Activated CD4-positive, alpha-beta memory T cell treated with anti-CD3 and anti-CD28 coated beads for 36 hours (primary cell): Measurements from ENCODE around the gene MYDGF. TPM values are rescaled to one million over a fixed set of nuclear protein-coding genes. Genes with fewer than 3 reads are reported as not detected.
"Not testable (repeated sequence)": the region's sequence is repeated elsewhere in the genome, so short reads cannot be mapped to it uniquely, and the experiment has no call there.

ENCODE experiments used
- CTCF ChIA-PET: fragments of 350-600 bp; sonication (Branson Sonifier 250); formaldehyde crosslinking; loops from one replicate; lab custom pipeline; 2021; ENCODE audit warnings: antibody characterized with exemption, inconsistent platforms; lab: Charles Lee
- POLR2A ChIA-PET: fragments of 350-600 bp; sonication (Branson Sonifier 250); formaldehyde crosslinking; loops from one replicate; lab custom pipeline; 2021; ENCODE audit warnings: antibody characterized with exemption; lab: Charles Lee
- DNase-seq: peaks from one replicate; pipeline ENCODE4 v3.0.0-alpha.2; 2020
- H3K27ac Mint-ChIP-seq: one replicate; pipeline ENCODE4 v1.8.0; 2021; ENCODE audit warnings: mixed read lengths
- H3K27me3 Mint-ChIP-seq: one replicate; pipeline ENCODE4 v1.8.0; 2021; ENCODE audit warnings: mixed read lengths
- H3K36me3 Mint-ChIP-seq: one replicate; pipeline ENCODE4 v1.8.0; 2021; ENCODE audit warnings: mixed read lengths
- H3K4me1 Mint-ChIP-seq: one replicate; pipeline ENCODE4 v1.8.0; 2021; ENCODE audit warnings: low read depth, mixed read lengths
- H3K4me3 Mint-ChIP-seq: one replicate; pipeline ENCODE4 v1.8.0; 2021; ENCODE audit warnings: mild to moderate bottlenecking, mixed read lengths
- H3K9me3 Mint-ChIP-seq: one replicate; pipeline ENCODE4 v1.8.0; 2021; ENCODE audit warnings: mixed read lengths
- intact Hi-C: fragments of 100-400 bp; cut with micrococcal nuclease; formaldehyde crosslinking; loops from one replicate; pipeline ENCODE4 v1.15.1; 2023
- total RNA-seq, 2 experiments: library from RNA; stranded (reverse); gene quantifications; one replicate each; pipeline ENCODE4 v1.2.3, GENCODE V29; 2021

Gene MYDGF
- total RNA-seq, result 10 to 100 TPM; 72.9 to 74.7 TPM

GRCh38 chr19:4669723-4670480 lies at the start of gene MYDGF:
MYDGF (minus strand) TSS chr19:4670342; CDS start chr19:4670334, 8 bp downstream.
- H3K4me3 Mint-ChIP-seq, result peak within 1 kb of the TSS; percentile 87
- H3K36me3 Mint-ChIP-seq, result peaks cover 10% of the 10 kb centered on the region

GRCh38 chr19:4719499-4719866 lies 49.3 kb upstream of the MYDGF start:
- Mint-ChIP-seq H3K4me3 (no peak overlapping the region), H3K27me3 (peaks cover 2% of the 10 kb centered on the region), H3K9me3 (no peaks in the 10 kb centered on the region), H3K27ac (no peak overlapping the region), H3K4me1 (peaks cover 22% of the 10 kb centered on the region), H3K36me3 (peaks cover 17% of the 10 kb centered on the region)
- CTCF ChIA-PET, result no interaction called here
- DNase-seq, result no peak
- intact Hi-C loops, result no loop called here
- POLR2A ChIA-PET, result no interaction called here

More at GRCh38 chr19:4669723-4670480, at the start of gene MYDGF:
- H3K9me3 Mint-ChIP-seq, result no peaks in the 10 kb centered on the region
- ChIA-PET POLR2A (no interaction called here), CTCF (interaction anchor here (1.0 kb wide), 1 partner anchor 34 kb away, joined by 3 read pairs; no protein-coding TSS in a partner anchor)
- peak; percentile 95 for DNase-seq
- H3K4me1 Mint-ChIP-seq, result peaks cover 18% of the 10 kb centered on the region
- intact Hi-C loops, result loop anchor here (1.0 to 5.0 kb wide), 4 partner anchors 31 to 198 kb away; partner anchors contain the start of genes FEM1A, HDGFL2 and TNFAIP8L1
- H3K27me3 Mint-ChIP-seq, result no peaks in the 10 kb centered on the region
- H3K27ac Mint-ChIP-seq, result peak within 1 kb of the TSS; percentile 75

- Mint-ChIP-seq H3K36me3 (peaks cover 15% of the 10 kb centered on the region), H3K27ac (no peak overlapping the region), H3K4me3 (no peak overlapping the region), H3K9me3 (no peaks in the 10 kb centered on the region), H3K4me1 (peaks cover 22% of the 10 kb centered on the region), H3K27me3 (no peaks in the 10 kb centered on the region)
- ChIA-PET CTCF (interaction anchor here (0.5 to 1.1 kb wide), 4 partner anchors 13 to 92 kb away, joined by 3 to 4 read pairs (median 4); no protein-coding TSS in a partner anchor), POLR2A (no interaction called here)
- DNase-seq, result no peak
- intact Hi-C loops, result no loop called here
Observed at GRCh38 chr19:4717966-4718701, 48.0 kb upstream of the MYDGF start.

- no peak for DNase-seq
- intact Hi-C loops, result no loop called here
- H3K9me3 Mint-ChIP-seq, result no peaks in the 10 kb centered on the region
- CTCF ChIA-PET, result interaction anchor here (1.0 to 1.1 kb wide), 4 partner anchors 12 to 92 kb away, joined by 3 to 4 read pairs (median 3); no protein-coding TSS in a partner anchor
- POLR2A ChIA-PET, result no interaction called here
- H3K4me3 Mint-ChIP-seq, result no peak overlapping the region
- H3K4me1 Mint-ChIP-seq, result peaks cover 18% of the 10 kb centered on the region
- no peak overlapping the region for H3K27ac Mint-ChIP-seq
- no peaks in the 10 kb centered on the region for H3K27me3 Mint-ChIP-seq
- peaks cover 15% of the 10 kb centered on the region for H3K36me3 Mint-ChIP-seq
Observed at GRCh38 chr19:4717191-4717965, 47.2 kb upstream of the MYDGF start.

GRCh38 chr19:4715529-4716221 lies 45.5 kb upstream of the MYDGF start:
- ChIA-PET CTCF (interaction anchor here (0.9 kb wide), 1 partner anchor 76 kb away, joined by 3 read pairs; the partner anchor contains the start of gene FEM1A), POLR2A (no interaction called here)
- H3K9me3 Mint-ChIP-seq, result no peaks in the 10 kb centered on the region
- DNase-seq, result no peak
- H3K36me3 Mint-ChIP-seq, result peaks cover 20% of the 10 kb centered on the region
- no peak overlapping the region for H3K27ac Mint-ChIP-seq
- H3K4me3 Mint-ChIP-seq, result no peak overlapping the region
- intact Hi-C loops, result no loop called here
- H3K27me3 Mint-ChIP-seq, result no peaks in the 10 kb centered on the region
- H3K4me1 Mint-ChIP-seq, result peaks cover 5% of the 10 kb centered on the region

GRCh38 chr19:4715178-4715528 lies 45.0 kb upstream of the MYDGF start:
- H3K4me3 Mint-ChIP-seq, H3K27me3 Mint-ChIP-seq, H3K9me3 Mint-ChIP-seq, H3K4me1 Mint-ChIP-seq, POLR2A ChIA-PET, DNase-seq, intact Hi-C loops, H3K27ac Mint-ChIP-seq: not testable (repeated sequence)
- CTCF ChIA-PET, result interaction anchor here (0.9 kb wide), 1 partner anchor 76 kb away, joined by 3 read pairs; the partner anchor contains the start of gene FEM1A
- H3K36me3 Mint-ChIP-seq, result peaks cover 17% of the 10 kb centered on the region

GRCh38 chr19:4714016-4714415 lies 43.9 kb upstream of the MYDGF start:
- Mint-ChIP-seq H3K27me3 (no peaks in the 10 kb centered on the region), H3K9me3 (no peaks in the 10 kb centered on the region), H3K4me3 (no peak overlapping the region), H3K27ac (no peak overlapping the region), H3K36me3 (peaks cover 21% of the 10 kb centered on the region), H3K4me1 (peaks cover 5% of the 10 kb centered on the region)
- intact Hi-C loops, result no loop called here
- no peak for DNase-seq
- ChIA-PET POLR2A (no interaction called here), CTCF (no interaction called here)

GRCh38 chr19:4713384-4713951 lies 43.3 kb upstream of the MYDGF start:
- intact Hi-C loops, result no loop called here

GRCh38 chr19:4712771-4713170 lies 42.6 kb upstream of the MYDGF start:
- CTCF ChIA-PET, result no interaction called here
- intact Hi-C loops, result no loop called here
- Mint-ChIP-seq H3K36me3 (peaks cover 15% of the 10 kb centered on the region), H3K9me3 (no peaks in the 10 kb centered on the region), H3K4me1 (peaks cover 5% of the 10 kb centered on the region), H3K27me3 (no peaks in the 10 kb centered on the region), H3K27ac (no peak overlapping the region), H3K4me3 (no peak overlapping the region)
- POLR2A ChIA-PET, result no interaction called here
- no peak for DNase-seq

More at GRCh38 chr19:4713384-4713951, 43.3 kb upstream of the MYDGF start:
- ChIA-PET POLR2A (no interaction called here), CTCF (no interaction called here)
- Mint-ChIP-seq H3K4me1 (peaks cover 5% of the 10 kb centered on the region), H3K4me3 (no peak overlapping the region), H3K27ac (no peak overlapping the region), H3K36me3 (peaks cover 17% of the 10 kb centered on the region), H3K9me3 (no peaks in the 10 kb centered on the region), H3K27me3 (no peaks in the 10 kb centered on the region)
- DNase-seq, result no peak

- H3K4me1 Mint-ChIP-seq, result peaks cover 5% of the 10 kb centered on the region
- intact Hi-C loops, result no loop called here
- no peak overlapping the region for H3K27ac Mint-ChIP-seq
- H3K36me3 Mint-ChIP-seq, result peaks cover 15% of the 10 kb centered on the region
- ChIA-PET POLR2A (no interaction called here), CTCF (no interaction called here)
- no peak overlapping the region for H3K4me3 Mint-ChIP-seq
- no peak for DNase-seq
- H3K9me3 Mint-ChIP-seq, result no peaks in the 10 kb centered on the region
- H3K27me3 Mint-ChIP-seq, result no peaks in the 10 kb centered on the region
Observed at GRCh38 chr19:4711211-4711610, 41.1 kb upstream of the MYDGF start.

GRCh38 chr19:4710281-4710600 lies 40.1 kb upstream of the MYDGF start:
- ChIA-PET POLR2A (no interaction called here), CTCF (no interaction called here)
- Mint-ChIP-seq H3K4me3 (no peak overlapping the region), H3K36me3 (peaks cover 15% of the 10 kb centered on the region), H3K27ac (no peak overlapping the region), H3K4me1 (peaks cover 5% of the 10 kb centered on the region), H3K27me3 (no peaks in the 10 kb centered on the region), H3K9me3 (no peaks in the 10 kb centered on the region)
- intact Hi-C loops, result no loop called here
- DNase-seq, result no peak
